Stimulated activated memory B cell treated with anti-CD40 and anti-IgM and Interleukin-4, amounts not matched to agents 10 μg/mL and 1 μg/mL and 100 μg/mL, for 72 hours (primary cell): ENCODE measurements around the gene THOP1.
A peak's percentile ranks its signal among the peaks of the same experiment; 100 is the strongest.
"Not testable (repeated sequence)": the region's sequence is repeated elsewhere in the genome, so short reads cannot be mapped to it uniquely, and the experiment has no call there.

Source experiments
- ATAC-seq: fragments of 150-1000 bp; cut with Tn5 transposase; 2 replicates; pipeline ENCODE4 v1.10.0; 2021
- H3K27ac Mint-ChIP-seq: one replicate; pipeline ENCODE4 v1.8.0; 2022; ENCODE audit warnings: mild to moderate bottlenecking, mixed read lengths
- H3K27me3 Mint-ChIP-seq: one replicate; pipeline ENCODE4 v1.8.0; 2022; ENCODE audit warnings: mixed read lengths
- H3K36me3 Mint-ChIP-seq: one replicate; pipeline ENCODE4 v1.8.0; 2022; ENCODE audit warnings: mixed read lengths
- H3K4me1 Mint-ChIP-seq: one replicate; pipeline ENCODE4 v1.8.0; 2022; ENCODE audit warnings: mixed read lengths
- H3K4me3 Mint-ChIP-seq: one replicate; pipeline ENCODE4 v1.8.0; 2022; ENCODE audit warnings: mild to moderate bottlenecking, moderate library complexity, mixed read lengths
- H3K9me3 Mint-ChIP-seq: one replicate; pipeline ENCODE4 v1.8.0; 2022; ENCODE audit warnings: mixed read lengths

The THOP1 gene

DNA sequence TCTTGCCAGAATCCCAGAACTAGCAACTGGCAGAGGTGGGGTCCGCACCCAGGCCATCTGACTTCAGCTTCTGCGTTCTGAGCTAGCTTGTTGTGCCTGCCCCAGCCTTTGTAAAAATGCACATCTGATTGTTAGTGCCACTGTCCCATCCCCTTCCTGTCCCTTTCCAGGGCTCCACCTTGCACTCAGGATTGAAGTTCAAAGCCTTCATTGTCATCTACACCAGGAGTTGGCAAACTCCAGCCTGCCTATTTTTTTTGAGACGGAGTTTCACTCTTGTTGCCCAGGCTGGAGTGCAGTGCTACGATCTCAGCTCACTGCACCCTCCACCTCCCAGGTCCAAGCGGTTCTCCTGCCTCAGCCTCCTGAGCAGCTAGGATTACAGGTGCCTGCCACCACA is 2.9 kb downstream of the THOP1 start:
- H3K4me1 Mint-ChIP-seq, result peaks cover 71% of the 10 kb centered on the region
- no peaks in the 10 kb centered on the region for H3K9me3 Mint-ChIP-seq
- no peaks in the 10 kb centered on the region for H3K27me3 Mint-ChIP-seq

DNA sequence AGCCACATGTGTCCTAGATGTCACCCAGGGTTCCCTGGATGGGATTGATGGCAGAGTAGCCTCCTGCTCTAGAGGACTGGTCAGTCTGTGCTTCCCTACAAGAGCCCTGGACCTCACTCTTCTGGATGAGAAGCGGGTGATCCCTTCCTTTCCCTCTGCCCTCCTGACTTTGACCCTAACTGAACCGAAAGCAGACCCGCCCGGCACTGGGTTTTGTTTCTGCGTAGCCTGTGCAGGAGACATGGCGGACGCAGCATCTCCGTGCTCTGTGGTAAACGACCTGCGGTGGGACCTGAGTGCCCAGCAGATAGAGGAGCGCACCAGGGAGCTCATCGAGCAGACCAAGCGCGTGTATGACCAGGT is 4.9 kb downstream of the THOP1 start:
- Mint-ChIP-seq H3K4me1 (peaks cover 62% of the 10 kb centered on the region), H3K36me3 (peaks cover 58% of the 10 kb centered on the region), H3K27ac (peak overlapping the region; percentile 95), H3K27me3 (no peaks in the 10 kb centered on the region), H3K9me3 (no peaks in the 10 kb centered on the region), H3K4me3 (peak overlapping the region; percentile 61)
- no peak for ATAC-seq

More for the DNA sequence above, 2.9 kb downstream of the THOP1 start:
- H3K27ac Mint-ChIP-seq, result peak overlapping the region; percentile 95
- no peak for ATAC-seq
- H3K4me3 Mint-ChIP-seq, result peak overlapping the region; percentile 31
- peaks cover 44% of the 10 kb centered on the region for H3K36me3 Mint-ChIP-seq

DNA sequence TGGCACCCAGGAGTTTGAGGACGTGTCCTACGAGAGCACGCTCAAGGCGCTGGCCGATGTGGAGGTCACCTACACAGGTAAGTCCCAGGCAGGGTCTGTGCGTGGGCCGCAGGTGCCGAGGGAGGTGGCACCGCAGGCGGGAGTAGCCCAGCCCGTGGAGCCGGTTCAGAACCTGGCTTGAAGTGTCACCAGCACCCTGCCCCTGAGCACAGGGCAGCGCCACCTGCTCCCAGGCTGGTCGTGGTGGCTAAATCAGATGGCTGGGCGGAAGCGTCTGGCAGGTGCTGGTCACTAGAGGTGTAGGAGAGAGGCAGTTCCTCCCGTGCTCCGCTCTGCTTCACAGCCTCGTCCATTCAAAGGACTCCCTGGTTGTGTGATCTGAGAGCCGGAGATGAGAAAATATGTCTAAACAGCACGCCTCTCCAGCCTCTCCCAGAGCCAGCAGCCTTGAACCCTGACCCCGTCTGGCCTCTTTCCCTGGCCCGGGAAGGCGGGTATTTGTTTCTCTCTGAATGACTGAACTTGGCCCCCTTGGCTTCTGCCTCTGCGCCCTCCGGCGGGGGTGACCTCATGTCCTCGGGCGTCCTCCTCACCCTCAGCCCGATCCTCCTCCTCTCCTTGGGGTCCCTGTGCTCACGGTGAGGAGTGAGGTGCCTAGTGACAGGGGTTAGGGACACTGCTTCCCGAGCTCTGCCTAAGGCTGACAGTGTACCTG is 5.4 kb downstream of the THOP1 start:
- no peak for ATAC-seq
- Mint-ChIP-seq H3K4me1 (peaks cover 59% of the 10 kb centered on the region), H3K36me3 (peaks cover 63% of the 10 kb centered on the region), H3K27ac (peak overlapping the region; percentile 95), H3K27me3 (no peaks in the 10 kb centered on the region), H3K9me3 (no peaks in the 10 kb centered on the region), H3K4me3 (no peak overlapping the region)

DNA sequence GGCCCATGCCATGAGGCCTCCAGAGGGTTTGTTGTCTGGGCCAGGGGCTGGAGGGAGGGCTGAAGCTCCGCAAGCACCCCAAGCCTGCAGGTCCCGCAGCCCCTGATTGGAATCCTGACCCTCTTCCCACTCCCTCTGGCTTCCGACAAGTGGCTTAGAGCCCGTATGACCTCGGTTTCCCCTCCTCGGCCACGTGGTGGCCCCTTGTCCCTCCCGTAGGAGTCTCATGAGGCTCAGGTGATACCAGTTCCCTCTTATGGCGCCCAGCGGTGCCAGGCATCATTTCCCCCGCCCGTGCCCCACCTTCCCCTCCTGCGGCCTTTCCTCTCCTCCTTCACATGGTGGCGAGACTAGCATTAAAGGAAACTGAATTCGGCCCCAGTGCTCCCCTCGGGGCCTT is 6.1 kb downstream of the THOP1 start:
- peaks cover 71% of the 10 kb centered on the region for H3K36me3 Mint-ChIP-seq
- peak overlapping the region; percentile 95 for H3K27ac Mint-ChIP-seq
- no peak overlapping the region for H3K4me3 Mint-ChIP-seq
- ATAC-seq, result no peak
- no peaks in the 10 kb centered on the region for H3K27me3 Mint-ChIP-seq
- peaks cover 52% of the 10 kb centered on the region for H3K4me1 Mint-ChIP-seq
- H3K9me3 Mint-ChIP-seq, result no peaks in the 10 kb centered on the region

DNA sequence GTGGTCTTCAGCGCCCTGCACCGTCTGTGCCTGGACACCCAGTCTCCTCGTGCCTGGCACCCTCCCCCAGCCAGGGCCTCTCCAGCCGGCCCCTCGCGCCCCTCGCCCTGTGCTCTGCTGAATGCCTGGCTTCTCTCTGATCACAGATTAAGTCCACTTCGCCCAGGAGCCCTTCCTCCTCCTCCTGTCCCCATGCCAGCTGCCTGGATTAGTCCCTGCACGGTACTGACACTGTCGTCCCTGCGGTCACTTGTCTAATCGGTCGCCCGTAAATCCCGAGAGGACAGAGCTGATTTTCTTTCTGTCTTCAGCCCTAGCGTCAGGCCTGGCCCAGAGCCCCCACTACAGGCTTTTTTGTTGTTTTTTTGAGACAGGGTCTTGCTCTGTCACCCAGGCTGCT is 6.6 kb downstream of the THOP1 start:
- Mint-ChIP-seq H3K27me3 (no peaks in the 10 kb centered on the region), H3K4me1 (peaks cover 49% of the 10 kb centered on the region), H3K4me3 (no peak overlapping the region), H3K36me3 (peaks cover 75% of the 10 kb centered on the region), H3K27ac (peak overlapping the region; percentile 48), H3K9me3 (no peaks in the 10 kb centered on the region)
- no peak for ATAC-seq

DNA sequence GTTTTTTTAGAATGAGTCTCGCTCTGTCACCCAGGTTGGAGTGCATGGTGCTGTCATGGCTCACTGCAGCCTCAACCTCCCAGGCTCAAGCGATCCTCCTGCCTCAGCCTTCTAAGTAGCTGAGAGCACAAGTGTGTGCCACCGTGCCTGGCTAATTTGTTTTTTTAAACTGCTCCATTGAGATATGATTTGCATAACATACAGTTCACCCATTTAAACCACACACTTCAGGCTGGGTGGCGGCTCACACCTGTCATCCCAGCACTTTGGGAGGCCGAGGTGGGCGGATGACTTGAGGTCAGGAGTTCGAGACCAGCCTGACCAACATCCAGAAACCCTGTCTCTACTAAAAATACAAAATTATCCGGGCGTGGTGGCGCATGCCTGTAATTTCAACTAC is 7.4 kb downstream of the THOP1 start:
- not testable (repeated sequence) for H3K4me3 Mint-ChIP-seq, H3K27me3 Mint-ChIP-seq, H3K27ac Mint-ChIP-seq, ATAC-seq, H3K9me3 Mint-ChIP-seq
- Mint-ChIP-seq H3K36me3 (peaks cover 76% of the 10 kb centered on the region), H3K4me1 (peaks cover 41% of the 10 kb centered on the region)

DNA sequence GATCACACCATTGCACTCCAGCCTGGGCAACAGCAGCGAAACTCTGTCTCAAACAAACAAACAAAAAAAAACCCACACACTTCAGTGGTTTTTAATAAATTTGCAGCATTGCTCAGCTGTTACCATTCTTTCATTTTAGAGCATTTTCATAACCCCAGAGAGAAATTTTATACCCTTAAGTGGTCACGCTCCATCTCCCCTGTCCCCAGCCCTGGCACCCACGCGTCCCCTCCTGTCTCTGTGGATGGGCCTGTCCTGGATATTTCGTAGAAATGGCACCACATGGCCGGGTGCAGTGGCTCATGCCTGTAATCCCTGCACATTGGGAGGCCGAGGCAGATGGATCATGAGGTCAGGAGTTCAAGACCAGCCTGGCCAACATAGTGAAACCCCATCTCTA is 7.8 kb downstream of the THOP1 start:
- no peak overlapping the region for H3K4me3 Mint-ChIP-seq
- H3K27ac Mint-ChIP-seq, result no peak overlapping the region
- H3K9me3 Mint-ChIP-seq, result no peaks in the 10 kb centered on the region
- peaks cover 72% of the 10 kb centered on the region for H3K36me3 Mint-ChIP-seq
- H3K4me1 Mint-ChIP-seq, result peaks cover 36% of the 10 kb centered on the region
- no peaks in the 10 kb centered on the region for H3K27me3 Mint-ChIP-seq
- no peak for ATAC-seq

DNA sequence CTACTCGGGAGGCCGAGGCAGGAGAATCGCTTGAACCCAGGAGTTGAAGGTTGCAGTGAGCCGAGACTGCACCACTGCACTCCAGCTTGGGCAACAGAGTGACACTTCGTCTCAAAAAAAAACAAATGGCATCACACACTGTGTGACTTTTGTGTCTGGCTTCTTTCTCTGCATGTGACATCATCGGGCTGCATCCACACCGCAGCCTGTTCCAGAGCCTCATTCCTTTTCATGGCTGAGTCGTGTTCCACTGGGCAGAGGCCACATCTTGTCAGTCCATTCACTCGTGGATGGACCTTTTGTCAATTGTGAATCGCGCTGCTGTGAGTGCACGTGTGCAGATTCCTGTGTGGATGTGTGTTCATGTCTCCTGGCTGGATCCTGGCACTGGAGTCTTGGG is 8.3 kb downstream of the THOP1 start:
- no peaks in the 10 kb centered on the region for H3K27me3 Mint-ChIP-seq

DNA sequence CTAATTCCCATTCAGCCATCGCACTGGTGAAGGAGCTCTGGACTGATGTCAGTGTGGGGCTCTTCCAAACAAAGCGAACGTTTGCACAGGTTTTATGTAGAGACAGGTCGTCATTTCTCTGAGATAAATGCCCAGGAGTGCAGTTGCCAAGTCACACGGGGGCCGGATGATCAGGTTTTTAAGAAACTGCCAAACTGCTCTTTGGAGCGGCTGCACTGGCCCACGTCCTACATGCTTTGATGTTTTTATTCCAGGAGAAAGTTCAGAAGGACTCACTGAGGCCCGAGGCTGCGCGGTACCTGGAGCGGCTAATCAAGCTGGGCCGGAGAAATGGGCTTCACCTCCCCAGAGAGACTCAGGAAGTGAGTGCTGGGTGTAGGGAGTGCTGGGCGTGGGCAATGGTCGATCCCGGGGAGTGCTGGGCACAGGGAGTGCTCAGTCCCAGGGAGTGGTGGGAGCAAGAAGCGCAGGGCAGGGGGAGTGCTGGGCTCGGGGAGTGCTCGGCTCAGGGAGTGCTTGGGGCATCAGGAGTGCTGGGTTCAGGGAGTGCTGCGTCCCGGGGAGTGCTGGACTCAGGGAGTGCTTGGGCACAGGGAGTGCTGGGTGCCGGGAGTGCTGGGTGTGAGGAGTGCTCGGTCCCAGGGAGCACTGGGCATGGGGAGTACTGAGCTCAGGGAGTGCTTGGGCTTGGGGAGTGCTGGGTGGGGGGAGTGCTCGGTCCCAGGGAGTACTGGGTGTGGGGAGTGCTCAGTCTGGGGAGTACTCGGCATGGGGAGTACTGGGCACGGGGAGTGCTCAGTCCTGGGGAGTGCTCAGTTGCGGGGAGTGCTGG is 10.7 kb downstream of the THOP1 start:
- Mint-ChIP-seq H3K36me3 (peaks cover 63% of the 10 kb centered on the region), H3K4me3 (no peak overlapping the region), H3K27ac (no peak overlapping the region), H3K27me3 (no peaks in the 10 kb centered on the region), H3K4me1 (peaks cover 8% of the 10 kb centered on the region), H3K9me3 (no peaks in the 10 kb centered on the region)
- peak; percentile 36 for ATAC-seq

More for the DNA sequence above, 8.3 kb downstream of the THOP1 start:
- Mint-ChIP-seq H3K27ac (no peak overlapping the region), H3K4me3 (no peak overlapping the region), H3K4me1 (peaks cover 32% of the 10 kb centered on the region), H3K9me3 (no peaks in the 10 kb centered on the region), H3K36me3 (peaks cover 68% of the 10 kb centered on the region)
- no peak for ATAC-seq

DNA sequence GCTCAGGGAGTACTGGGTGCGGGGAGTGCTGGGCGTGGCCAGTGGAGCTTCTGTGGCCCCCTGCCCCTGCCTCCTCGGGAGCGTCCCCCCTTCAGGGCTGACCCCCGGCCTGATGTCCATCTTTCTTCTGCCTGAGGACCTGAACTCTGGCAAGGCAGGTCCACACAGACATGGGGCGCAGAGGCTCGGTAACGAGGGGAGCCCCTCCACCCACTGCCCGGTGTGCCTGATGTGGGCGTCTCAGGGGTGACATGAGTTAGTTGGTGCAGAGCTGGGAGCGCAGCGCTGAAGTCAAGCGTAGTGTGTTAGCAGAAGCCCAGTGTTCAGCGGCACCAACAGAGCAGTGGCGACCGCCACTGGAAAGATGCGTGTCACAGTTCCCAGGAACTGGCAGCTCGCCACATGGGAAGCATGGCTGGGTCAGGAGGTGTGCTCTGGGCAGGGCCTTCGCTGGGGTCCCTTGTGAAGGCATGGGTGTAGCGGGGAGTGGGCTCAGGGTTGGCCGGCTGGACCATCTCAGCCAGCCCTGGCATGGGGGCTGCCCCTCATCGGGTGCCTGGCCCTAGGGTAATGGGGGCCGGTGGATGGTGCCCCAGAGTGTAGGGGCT is 11.5 kb downstream of the THOP1 start:
- Mint-ChIP-seq H3K36me3 (peaks cover 64% of the 10 kb centered on the region), H3K4me1 (peaks cover 5% of the 10 kb centered on the region), H3K9me3 (no peaks in the 10 kb centered on the region), H3K27ac (no peak overlapping the region), H3K4me3 (no peak overlapping the region), H3K27me3 (no peaks in the 10 kb centered on the region)
- ATAC-seq, result no peak

DNA sequence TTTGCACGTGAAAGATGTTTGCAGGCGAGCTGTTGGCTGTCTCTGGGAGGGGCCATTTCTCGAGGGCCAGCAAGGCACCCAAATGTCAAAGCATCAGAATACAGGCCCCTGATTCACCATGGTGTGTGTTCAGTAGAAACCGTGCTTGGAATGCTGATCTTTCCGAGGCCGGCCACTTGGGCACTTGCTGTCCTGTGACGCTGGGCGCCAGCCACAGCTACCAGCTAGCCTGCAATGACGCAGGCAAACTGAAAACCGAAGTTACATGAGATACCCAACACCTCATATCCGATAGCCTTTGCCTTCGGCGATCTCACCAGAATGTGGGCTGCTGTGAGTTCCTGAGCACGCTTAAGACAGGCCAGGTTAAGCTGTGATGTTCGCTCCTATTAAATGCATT is 12.0 kb downstream of the THOP1 start:
- no peak overlapping the region for H3K4me3 Mint-ChIP-seq
- peaks cover 65% of the 10 kb centered on the region for H3K36me3 Mint-ChIP-seq
- no peaks in the 10 kb centered on the region for H3K9me3 Mint-ChIP-seq
- no peak for ATAC-seq
- H3K27me3 Mint-ChIP-seq, result no peaks in the 10 kb centered on the region
- H3K27ac Mint-ChIP-seq, result no peak overlapping the region
- no peaks in the 10 kb centered on the region for H3K4me1 Mint-ChIP-seq

DNA sequence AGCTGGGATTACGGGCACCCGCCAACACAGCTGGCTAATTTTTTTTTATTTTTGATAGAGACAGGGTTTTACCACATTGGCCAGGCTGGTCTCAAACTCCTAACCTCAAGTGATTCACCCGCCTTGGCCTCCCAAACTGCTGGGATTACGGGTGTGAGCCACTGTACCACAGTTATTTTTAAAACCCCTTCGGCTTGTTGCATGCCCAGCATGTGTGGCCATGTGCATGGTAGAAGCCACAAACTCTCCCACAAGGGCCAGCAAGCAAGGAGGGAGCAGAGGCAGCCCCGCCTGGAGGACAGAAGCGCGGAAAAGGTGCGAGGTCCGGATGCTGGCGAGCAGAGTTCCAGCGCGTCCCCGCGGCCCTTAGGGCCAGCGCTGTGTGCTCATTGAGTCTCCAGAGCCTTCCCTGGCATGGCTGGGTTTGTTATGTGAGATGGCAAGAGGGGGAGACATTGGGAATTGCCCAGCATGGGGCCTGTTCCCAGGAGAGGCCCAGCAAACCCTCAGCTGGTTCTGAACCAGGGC is 12.9 kb downstream of the THOP1 start:
- Mint-ChIP-seq H3K27ac (no peak overlapping the region), H3K27me3 (no peaks in the 10 kb centered on the region), H3K4me3 (no peak overlapping the region), H3K4me1 (peaks cover 7% of the 10 kb centered on the region), H3K36me3 (peaks cover 67% of the 10 kb centered on the region), H3K9me3 (no peaks in the 10 kb centered on the region)
- no peak for ATAC-seq

DNA sequence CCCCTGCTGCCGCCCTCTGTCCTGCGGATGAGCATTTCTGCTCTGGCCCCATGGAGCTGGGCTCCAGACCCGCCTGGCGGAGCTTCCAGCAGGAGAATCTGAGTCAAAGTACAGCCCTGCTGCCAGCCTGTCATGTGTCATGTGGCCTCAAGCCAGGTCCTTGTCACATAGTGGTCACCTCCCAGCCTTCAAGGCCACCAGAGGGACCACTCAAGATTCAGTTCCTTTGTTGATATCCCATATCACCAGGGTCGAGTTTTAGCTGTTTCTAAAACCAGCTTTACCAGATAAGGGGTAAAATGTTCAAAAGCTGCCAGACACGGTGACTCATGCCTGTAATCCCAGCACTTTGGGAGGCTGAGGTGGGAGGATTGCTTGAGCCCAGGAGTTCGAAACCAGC is 13.4 kb downstream of the THOP1 start:
- ATAC-seq, result no peak
- Mint-ChIP-seq H3K36me3 (peaks cover 67% of the 10 kb centered on the region), H3K9me3 (no peaks in the 10 kb centered on the region), H3K27ac (no peak overlapping the region), H3K4me3 (no peak overlapping the region), H3K4me1 (peaks cover 11% of the 10 kb centered on the region), H3K27me3 (no peaks in the 10 kb centered on the region)

DNA sequence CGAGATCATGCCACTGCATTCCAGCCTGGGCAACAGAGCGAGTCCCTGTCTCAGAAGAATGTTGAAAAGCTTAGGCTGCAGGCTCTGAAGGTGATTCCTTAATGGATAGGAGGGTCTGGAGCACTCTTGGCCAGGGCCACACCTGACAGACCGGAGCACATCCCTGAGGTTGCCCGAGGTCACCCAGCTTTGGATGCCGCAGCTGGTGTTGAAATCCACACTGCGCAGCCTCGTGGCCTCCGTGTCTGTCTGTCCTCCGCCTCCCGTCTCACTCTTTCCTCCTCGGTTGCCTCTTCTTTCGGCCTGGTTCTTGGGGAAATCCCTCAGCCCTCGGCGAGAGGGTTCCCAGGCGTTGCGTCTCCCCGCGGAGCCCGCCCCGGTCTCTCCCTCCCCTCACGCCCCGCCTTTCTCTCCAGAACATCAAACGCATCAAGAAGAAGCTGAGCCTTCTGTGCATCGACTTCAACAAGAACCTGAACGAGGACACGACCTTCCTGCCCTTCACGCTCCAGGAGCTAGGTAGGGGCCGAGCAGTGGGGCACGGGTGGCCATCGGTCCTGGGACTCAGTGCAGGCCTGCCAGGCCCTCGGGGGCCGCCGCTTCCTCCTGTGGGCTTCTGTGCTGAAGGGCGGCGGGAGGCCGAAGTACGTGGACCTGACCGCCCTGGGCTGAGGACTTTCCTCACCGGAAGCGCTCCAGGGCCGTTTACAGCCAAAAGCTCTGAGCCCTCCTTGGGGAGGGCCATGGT is 14.1 kb downstream of the THOP1 start:
- no peak overlapping the region for H3K4me3 Mint-ChIP-seq
- no peak overlapping the region for H3K27ac Mint-ChIP-seq
- no peaks in the 10 kb centered on the region for H3K9me3 Mint-ChIP-seq
- peaks cover 72% of the 10 kb centered on the region for H3K36me3 Mint-ChIP-seq
- no peak for ATAC-seq
- no peaks in the 10 kb centered on the region for H3K27me3 Mint-ChIP-seq
- peaks cover 16% of the 10 kb centered on the region for H3K4me1 Mint-ChIP-seq

DNA sequence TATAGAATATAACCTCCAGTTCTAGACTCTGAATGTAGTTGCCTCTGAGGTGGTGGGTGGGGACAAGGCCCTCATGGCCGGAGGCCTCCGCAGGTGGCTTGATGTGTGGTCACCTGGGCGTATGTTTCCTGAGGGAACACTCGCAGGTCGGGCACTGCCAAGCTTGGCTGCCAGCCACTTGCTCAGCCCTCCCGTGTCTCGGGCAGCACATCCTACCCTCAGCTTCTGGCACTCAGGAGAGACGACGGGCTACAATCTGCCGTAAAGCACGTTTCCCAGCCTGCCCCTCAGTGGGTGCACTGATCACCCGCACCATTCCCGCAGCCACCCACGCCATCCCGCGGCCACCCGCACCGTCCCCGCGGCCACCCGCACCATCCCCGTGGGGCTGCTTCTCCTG is 15.2 kb downstream of the THOP1 start:
- Mint-ChIP-seq H3K27me3 (no peaks in the 10 kb centered on the region), H3K36me3 (peaks cover 72% of the 10 kb centered on the region), H3K4me3 (no peak overlapping the region), H3K4me1 (peaks cover 16% of the 10 kb centered on the region), H3K9me3 (no peaks in the 10 kb centered on the region), H3K27ac (no peak overlapping the region)
- ATAC-seq, result no peak
